Measurements from ENCODE around the gene ABCC4. TPM values are rescaled to one million over a fixed set of nuclear protein-coding genes. Genes with fewer than 3 reads are reported as not detected.

ABCC4 gene
- total and polyA plus RNA-seq, 4 donors: 0.74 to 22.5 (median 2.0) TPM

- H3K36me3 ChIP-seq (ENCODE audit: control insufficient read depth in 4 of 4, insufficient read depth in 3 of 4, low read depth in 1 of 4, low read length in 3 of 4): no peaks in the 10 kb centered on the region
- H3K9me3 ChIP-seq (ENCODE audit: control insufficient read depth in 4 of 4, low read length in 3 of 4): no peaks in the 10 kb centered on the region
- 94% methylated on average over 3 of the region's 3 CpGs for WGBS
- no peak overlapping the region for H3K27ac ChIP-seq (ENCODE audit: low read depth in 1 of 2, low read length in 2 of 2)
- H3K27me3 ChIP-seq (ENCODE audit: control insufficient read depth in 4 of 4, insufficient read depth in 4 of 4, low read length in 3 of 4): no peaks in the 10 kb centered on the region
- no peaks in the 10 kb centered on the region for H3K4me1 ChIP-seq (ENCODE audit: control insufficient read depth in 4 of 4, insufficient read depth in 4 of 4, low read length in 3 of 4)
- no peak overlapping the region for H3K4me3 ChIP-seq (ENCODE audit: low read depth in 1 of 3, low read length in 3 of 3)
- no peak for TF ChIP-seq EGR1 (IDR thresholded peaks at IDR 0.05; ENCODE audit: low read depth in 2 of 2)
- TF ChIP-seq, protein P1, sequence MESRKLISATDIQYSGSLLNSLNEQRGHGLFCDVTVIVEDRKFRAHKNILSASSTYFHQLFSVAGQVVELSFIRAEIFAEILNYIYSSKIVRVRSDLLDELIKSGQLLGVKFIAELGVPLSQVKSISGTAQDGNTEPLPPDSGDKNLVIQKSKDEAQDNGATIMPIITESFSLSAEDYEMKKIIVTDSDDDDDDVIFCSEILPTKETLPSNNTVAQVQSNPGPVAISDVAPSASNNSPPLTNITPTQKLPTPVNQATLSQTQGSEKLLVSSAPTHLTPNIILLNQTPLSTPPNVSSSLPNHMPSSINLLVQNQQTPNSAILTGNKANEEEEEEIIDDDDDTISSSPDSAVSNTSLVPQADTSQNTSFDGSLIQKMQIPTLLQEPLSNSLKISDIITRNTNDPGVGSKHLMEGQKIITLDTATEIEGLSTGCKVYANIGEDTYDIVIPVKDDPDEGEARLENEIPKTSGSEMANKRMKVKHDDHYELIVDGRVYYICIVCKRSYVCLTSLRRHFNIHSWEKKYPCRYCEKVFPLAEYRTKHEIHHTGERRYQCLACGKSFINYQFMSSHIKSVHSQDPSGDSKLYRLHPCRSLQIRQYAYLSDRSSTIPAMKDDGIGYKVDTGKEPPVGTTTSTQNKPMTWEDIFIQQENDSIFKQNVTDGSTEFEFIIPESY (IDR thresholded peaks at IDR 0.05): no peak
- no peak for TF ChIP-seq NR2F2 (IDR thresholded peaks at IDR 0.05)
- no peak for TF ChIP-seq FOXA2 (IDR thresholded peaks at IDR 0.05)
- no peak for TF ChIP-seq SP1 (IDR thresholded peaks at IDR 0.05)
- TF ChIP-seq RAD21 (IDR thresholded peaks at IDR 0.05): no peak
- TF ChIP-seq HNF4G (IDR thresholded peaks at IDR 0.05): no peak
- no peak for TF ChIP-seq MAX (IDR thresholded peaks at IDR 0.05)
- no peak for TF ChIP-seq YY1 (IDR thresholded peaks at IDR 0.05)
- no peak for TF ChIP-seq CTCF (IDR thresholded peaks at IDR 0.05; ENCODE audit: low read depth, low read length, missing input control)
- no peak for TF ChIP-seq ATF3 (IDR thresholded peaks at IDR 0.05)
- TF ChIP-seq JUND (IDR thresholded peaks at IDR 0.05): no peak
- TF ChIP-seq RXRA (IDR thresholded peaks at IDR 0.05): no peak
- TF ChIP-seq FOXA1 (IDR thresholded peaks at IDR 0.05): no peak
- TF ChIP-seq GABPA (IDR thresholded peaks at IDR 0.05 in 1 of 2, conservative IDR thresholded peaks at IDR 0.05 in 1 of 2): no peak
- TF ChIP-seq HNF4A (conservative IDR thresholded peaks at IDR 0.05): no peak
- TF ChIP-seq, protein P2, sequence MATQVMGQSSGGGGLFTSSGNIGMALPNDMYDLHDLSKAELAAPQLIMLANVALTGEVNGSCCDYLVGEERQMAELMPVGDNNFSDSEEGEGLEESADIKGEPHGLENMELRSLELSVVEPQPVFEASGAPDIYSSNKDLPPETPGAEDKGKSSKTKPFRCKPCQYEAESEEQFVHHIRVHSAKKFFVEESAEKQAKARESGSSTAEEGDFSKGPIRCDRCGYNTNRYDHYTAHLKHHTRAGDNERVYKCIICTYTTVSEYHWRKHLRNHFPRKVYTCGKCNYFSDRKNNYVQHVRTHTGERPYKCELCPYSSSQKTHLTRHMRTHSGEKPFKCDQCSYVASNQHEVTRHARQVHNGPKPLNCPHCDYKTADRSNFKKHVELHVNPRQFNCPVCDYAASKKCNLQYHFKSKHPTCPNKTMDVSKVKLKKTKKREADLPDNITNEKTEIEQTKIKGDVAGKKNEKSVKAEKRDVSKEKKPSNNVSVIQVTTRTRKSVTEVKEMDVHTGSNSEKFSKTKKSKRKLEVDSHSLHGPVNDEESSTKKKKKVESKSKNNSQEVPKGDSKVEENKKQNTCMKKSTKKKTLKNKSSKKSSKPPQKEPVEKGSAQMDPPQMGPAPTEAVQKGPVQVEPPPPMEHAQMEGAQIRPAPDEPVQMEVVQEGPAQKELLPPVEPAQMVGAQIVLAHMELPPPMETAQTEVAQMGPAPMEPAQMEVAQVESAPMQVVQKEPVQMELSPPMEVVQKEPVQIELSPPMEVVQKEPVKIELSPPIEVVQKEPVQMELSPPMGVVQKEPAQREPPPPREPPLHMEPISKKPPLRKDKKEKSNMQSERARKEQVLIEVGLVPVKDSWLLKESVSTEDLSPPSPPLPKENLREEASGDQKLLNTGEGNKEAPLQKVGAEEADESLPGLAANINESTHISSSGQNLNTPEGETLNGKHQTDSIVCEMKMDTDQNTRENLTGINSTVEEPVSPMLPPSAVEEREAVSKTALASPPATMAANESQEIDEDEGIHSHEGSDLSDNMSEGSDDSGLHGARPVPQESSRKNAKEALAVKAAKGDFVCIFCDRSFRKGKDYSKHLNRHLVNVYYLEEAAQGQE (IDR thresholded peaks at IDR 0.05): no peak
- no peak for TF ChIP-seq TAF1 (conservative IDR thresholded peaks at IDR 0.05)
- no peak overlapping the region for H3K9ac ChIP-seq (ENCODE audit: low read depth in 1 of 2, low read length in 2 of 2)
- DNase-seq (ENCODE audit: low spot score): no peak
Measured at GRCh38 chr13:95091755-95092154, 209.5 kb downstream of the ABCC4 start.
